GM19463 (cell line): ENCODE data around the gene ADGRB3.

Experiments
- ATAC-seq: cut with Tn5 transposase; IDR thresholded peaks from one replicate; pipeline ENCODE4 v1.9.1; 2021; ENCODE audit warnings: mild to moderate bottlenecking, moderate library complexity; ENCODE audit not compliant: unreplicated experiment

Gene ADGRB3

GRCh38 chr6:69018906-69019305, 383.8 kb downstream of the ADGRB3 start:
- ATAC-seq, result no peak

DNA sequence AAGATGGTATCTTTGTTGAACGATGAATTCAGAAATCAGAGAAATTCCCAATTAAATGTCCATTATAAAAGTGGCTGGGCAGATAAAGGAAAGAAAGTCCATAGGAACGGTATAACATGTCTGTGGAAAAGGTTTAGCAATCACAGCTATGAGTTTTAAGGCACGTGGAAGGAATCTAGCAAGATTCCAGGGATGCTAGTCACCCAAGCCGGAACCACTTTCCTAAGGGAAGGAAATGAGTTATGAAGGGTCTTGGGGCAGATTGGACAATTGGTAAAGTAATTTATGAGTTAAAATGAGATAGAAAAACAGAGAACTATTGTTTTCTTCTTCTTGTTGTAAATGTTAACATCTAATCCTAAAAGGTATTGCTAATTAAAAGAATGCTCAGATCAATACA, 384.8 kb downstream of the ADGRB3 start:
- no peak for ATAC-seq

DNA sequence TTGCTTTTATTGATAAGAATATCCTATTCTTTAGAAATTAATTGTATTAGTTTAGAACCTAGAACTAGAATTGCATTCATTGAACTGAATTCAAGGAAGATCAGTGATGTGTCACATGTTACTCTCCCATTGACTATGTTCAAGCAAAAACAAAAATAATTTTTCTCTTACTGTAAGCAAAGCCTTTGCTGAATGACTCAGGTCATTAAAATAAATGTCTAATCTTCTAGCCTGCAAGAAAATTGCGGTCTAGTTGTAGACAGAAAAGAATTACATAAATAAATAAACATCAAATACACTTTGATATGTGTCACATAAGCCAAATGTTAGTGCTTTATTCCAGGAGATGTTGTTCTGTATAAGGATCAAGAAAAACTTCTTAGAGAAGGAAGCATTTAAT, 387.9 kb downstream of the ADGRB3 start:
- no peak for ATAC-seq

- no peak for ATAC-seq
Measured at GRCh38 chr6:69026243-69026642, 391.2 kb downstream of the ADGRB3 start.

DNA sequence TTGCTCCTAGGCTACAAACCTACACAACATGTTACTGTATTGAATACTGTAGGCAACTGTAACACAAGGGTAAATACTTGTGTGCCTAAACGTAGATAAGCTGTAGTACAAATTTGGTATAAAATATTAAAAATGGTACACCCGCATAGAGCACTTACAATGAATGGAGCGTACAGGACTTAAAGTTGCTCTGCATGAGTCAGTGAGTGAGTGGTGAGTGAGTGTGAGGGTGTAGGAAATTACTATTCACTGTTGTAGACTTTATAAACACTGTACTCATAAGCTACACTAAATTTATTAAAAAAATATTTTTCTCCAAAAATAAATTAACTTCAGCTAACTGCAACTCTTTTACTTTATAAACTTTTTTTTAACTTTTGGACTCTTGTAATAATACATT, 391.6 kb downstream of the ADGRB3 start:
- no peak for ATAC-seq

- ATAC-seq, result no peak
Measured at GRCh38 chr6:69027861-69028260, 392.8 kb downstream of the ADGRB3 start.

DNA sequence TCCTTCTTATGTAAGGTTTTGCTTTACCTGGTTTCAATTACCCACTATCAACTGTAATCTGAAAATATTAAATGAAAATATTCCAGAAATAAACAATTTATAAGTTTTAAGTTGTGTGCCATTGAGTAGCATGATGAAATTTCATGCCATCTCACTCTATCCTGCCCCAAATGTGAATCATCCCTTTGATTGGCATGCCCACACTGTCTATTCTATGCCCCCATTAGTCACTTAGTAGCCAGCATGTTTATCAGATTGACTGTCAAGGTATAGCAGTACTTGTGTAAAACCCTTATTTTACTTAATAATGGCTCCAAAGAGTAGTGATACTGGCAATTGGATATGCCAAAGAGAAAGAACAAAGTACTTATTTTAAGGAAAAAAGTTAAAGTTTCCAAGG, 403.8 kb downstream of the ADGRB3 start:
- no peak for ATAC-seq

DNA sequence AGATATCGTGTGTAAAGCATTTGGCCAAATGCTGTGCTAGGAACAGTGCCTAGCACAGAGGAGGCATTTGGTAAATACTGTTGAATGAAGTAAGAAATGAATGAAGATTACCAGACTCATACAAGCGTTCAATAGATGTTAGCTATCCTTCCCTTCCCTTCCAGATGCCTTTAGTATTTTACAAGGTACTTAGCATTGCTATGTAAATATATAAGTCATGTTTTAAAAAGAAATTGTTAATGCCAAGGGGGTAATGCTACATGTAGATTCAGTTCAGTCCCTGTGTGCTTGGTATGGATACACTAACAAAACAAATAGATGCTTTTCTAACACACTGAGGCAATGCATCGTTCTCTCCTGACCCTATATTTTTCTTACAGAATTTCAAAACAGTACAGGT, 407.2 kb downstream of the ADGRB3 start:
- ATAC-seq, result no peak

GRCh38 chr6:69044534-69044933, 409.5 kb downstream of the ADGRB3 start:
- no peak for ATAC-seq

- no peak for ATAC-seq
Measured at GRCh38 chr6:69059413-69059812, 424.3 kb downstream of the ADGRB3 start.

- ATAC-seq, result no peak
Measured at GRCh38 chr6:69061066-69061465, 426.0 kb downstream of the ADGRB3 start.

- ATAC-seq, result no peak
Measured at GRCh38 chr6:69063401-69063800, 428.3 kb downstream of the ADGRB3 start.

- no peak for ATAC-seq
Measured at GRCh38 chr6:69064226-69064625, 429.1 kb downstream of the ADGRB3 start.

DNA sequence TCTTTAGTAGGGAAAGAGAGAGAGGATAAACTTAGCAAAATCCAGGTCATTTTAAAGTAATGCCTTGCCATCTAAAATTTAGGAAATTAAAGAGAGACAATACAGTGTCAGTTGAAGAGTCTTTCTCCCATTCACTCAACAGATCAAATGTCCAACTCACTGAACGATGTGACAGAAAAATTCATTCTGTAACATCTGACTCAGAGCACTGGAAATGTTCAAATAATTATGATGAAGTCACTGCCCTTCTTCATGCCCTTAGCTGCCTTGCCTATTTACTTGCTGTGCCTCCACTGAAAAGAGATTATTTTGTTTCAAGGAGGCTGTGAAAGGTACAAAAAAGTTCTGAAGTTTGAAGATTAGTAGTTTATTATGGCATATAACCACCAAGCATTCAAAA, 434.8 kb downstream of the ADGRB3 start:
- no peak for ATAC-seq

GRCh38 chr6:69072796-69073195, 437.7 kb downstream of the ADGRB3 start:
- no peak for ATAC-seq

- no peak for ATAC-seq
Measured at GRCh38 chr6:69084746-69085335, 449.8 kb downstream of the ADGRB3 start.

DNA sequence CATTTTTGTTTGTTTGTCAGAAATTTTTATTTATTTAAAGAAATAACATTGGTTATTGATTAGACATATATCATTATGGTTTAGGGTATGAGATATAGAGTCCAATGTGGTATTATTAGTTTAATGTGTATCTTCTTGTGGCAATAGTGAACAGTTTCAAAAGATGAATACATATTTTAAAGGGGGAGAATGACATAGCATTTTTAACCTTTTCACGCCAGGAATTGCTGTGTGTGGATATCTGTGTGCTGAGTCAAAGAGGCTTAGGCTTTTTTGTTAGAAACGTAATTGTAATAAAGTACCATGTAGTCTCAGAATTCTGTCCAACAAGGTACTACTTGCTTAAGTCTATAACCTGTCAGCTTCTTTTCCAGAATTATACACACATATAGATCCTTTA, 451.6 kb downstream of the ADGRB3 start:
- ATAC-seq, result no peak

DNA sequence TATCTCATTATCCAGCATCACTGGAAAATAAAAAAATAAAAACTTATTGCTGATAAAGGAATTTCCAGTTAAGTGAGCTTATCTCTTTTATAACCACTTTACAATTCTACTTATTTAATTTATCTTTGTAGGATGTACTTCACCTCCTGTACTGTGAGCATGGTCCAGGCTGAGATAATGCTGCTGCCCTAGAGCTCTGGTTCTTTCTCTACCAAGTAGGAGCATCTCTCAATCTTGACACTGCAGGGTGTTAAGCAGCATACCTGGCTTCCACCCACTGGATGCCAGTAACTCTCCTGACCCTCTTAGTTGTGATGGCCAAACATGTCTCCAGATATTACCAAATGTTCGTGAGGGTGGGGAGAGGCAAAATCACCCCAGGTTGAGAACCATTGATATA, 454.5 kb downstream of the ADGRB3 start:
- ATAC-seq, result no peak

GRCh38 chr6:69090132-69090531, 455.1 kb downstream of the ADGRB3 start:
- ATAC-seq, result no peak

- ATAC-seq, result no peak
Measured at GRCh38 chr6:69096681-69097080, 461.6 kb downstream of the ADGRB3 start.

DNA sequence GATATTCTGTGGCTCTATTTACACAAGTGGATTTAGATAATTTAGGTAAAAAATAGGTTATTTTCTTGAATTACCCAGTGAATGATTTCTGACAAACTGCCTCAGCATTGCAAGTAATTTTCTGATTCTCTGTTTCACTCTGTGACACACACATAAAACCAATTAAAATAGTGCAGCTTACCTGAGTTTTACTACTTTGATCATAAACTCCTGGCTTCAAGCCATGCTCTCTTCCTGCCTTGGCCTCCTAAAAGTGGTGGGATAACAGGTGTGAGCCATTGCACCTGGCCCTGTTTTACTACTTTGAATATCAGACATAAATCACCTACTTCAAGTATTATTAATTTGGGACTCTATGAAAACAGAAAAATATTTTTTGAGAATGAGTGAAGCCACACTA, 462.9 kb downstream of the ADGRB3 start:
- ATAC-seq, result no peak

GRCh38 chr6:69098910-69099309, 463.8 kb downstream of the ADGRB3 start:
- no peak for ATAC-seq

- no peak for ATAC-seq
Measured at GRCh38 chr6:69100772-69101171, 465.7 kb downstream of the ADGRB3 start.

GRCh38 chr6:69102416-69102815, 467.3 kb downstream of the ADGRB3 start:
- ATAC-seq, result no peak
